Calu3 (cell line): ENCODE results near the gene CYP1A2. TPM values are rescaled to one million over a fixed set of nuclear protein-coding genes. Genes with fewer than 3 reads are reported as not detected.
"Not testable (repeated sequence)": the region's sequence is repeated elsewhere in the genome, so short reads cannot be mapped to it uniquely, and the experiment has no call there.

Source experiments
- BruUV-seq: library from RNA; stranded (reverse); fragments of 400-500 nt; replicated peaks from 2 replicates; lab custom pipeline; 2021; lab: Mats Ljungman, UMichigan
- CTCF ChIA-PET: fragments of 300-600 bp; sonication (Branson Sonifier 250); formaldehyde crosslinking; loops from one replicate; lab custom pipeline; 2022; ENCODE audit warnings: antibody characterized with exemption; lab: Charles Lee
- DNase-seq: peaks from one replicate; pipeline ENCODE4 v3.0.0; 2022
- H3K27ac Mint-ChIP-seq: one replicate; pipeline ENCODE4 v1.8.0; 2022; ENCODE audit warnings: mixed read lengths; ENCODE audit not compliant: unreplicated experiment
- H3K27me3 Mint-ChIP-seq: one replicate; pipeline ENCODE4 v1.8.0; 2022; ENCODE audit warnings: mixed read lengths; ENCODE audit not compliant: unreplicated experiment
- H3K36me3 Mint-ChIP-seq: one replicate; pipeline ENCODE4 v1.8.0; 2022; ENCODE audit warnings: mild to moderate bottlenecking, moderate library complexity, mixed read lengths; ENCODE audit not compliant: insufficient read depth, unreplicated experiment
- H3K4me1 Mint-ChIP-seq: one replicate; pipeline ENCODE4 v1.8.0; 2022; ENCODE audit warnings: mild to moderate bottlenecking, low read depth, mixed read lengths; ENCODE audit not compliant: unreplicated experiment
- H3K4me3 Mint-ChIP-seq: one replicate; pipeline ENCODE4 v1.8.0; 2022; ENCODE audit warnings: mild to moderate bottlenecking, low read depth, moderate library complexity, mixed read lengths; ENCODE audit not compliant: unreplicated experiment
- H3K9me3 Mint-ChIP-seq: one replicate; pipeline ENCODE4 v1.8.0; 2022; ENCODE audit warnings: low read depth, mixed read lengths; ENCODE audit not compliant: unreplicated experiment
- intact Hi-C: fragments of 100-400 bp; cut with micrococcal nuclease; formaldehyde crosslinking; loops from one replicate; pipeline ENCODE4 v1.10.0; 2022; ENCODE audit not compliant: unreplicated experiment
- total RNA-seq: library from RNA; stranded (reverse); gene quantifications from 2 replicates; pipeline ENCODE4 v1.2.3, GENCODE V29; 2022
- TF ChIP-seq, protein P1 (sequence below): fragments of 200-600 bp; IDR thresholded peaks from one replicate; pipeline ENCODE4 v1.8.0; 2022; ENCODE audit warnings: antibody characterized with exemption; ENCODE audit not compliant: unreplicated experiment

The CYP1A2 gene
- total RNA-seq, 1 experiment from 2014 or later: not detected

- TF ChIP-seq, protein P1, sequence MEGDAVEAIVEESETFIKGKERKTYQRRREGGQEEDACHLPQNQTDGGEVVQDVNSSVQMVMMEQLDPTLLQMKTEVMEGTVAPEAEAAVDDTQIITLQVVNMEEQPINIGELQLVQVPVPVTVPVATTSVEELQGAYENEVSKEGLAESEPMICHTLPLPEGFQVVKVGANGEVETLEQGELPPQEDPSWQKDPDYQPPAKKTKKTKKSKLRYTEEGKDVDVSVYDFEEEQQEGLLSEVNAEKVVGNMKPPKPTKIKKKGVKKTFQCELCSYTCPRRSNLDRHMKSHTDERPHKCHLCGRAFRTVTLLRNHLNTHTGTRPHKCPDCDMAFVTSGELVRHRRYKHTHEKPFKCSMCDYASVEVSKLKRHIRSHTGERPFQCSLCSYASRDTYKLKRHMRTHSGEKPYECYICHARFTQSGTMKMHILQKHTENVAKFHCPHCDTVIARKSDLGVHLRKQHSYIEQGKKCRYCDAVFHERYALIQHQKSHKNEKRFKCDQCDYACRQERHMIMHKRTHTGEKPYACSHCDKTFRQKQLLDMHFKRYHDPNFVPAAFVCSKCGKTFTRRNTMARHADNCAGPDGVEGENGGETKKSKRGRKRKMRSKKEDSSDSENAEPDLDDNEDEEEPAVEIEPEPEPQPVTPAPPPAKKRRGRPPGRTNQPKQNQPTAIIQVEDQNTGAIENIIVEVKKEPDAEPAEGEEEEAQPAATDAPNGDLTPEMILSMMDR: no peak
- Mint-ChIP-seq H3K4me3 (no peak overlapping the region), H3K9me3 (no peaks in the 10 kb centered on the region), H3K36me3 (no peaks in the 10 kb centered on the region), H3K27me3 (peaks cover 27% of the 10 kb centered on the region), H3K27ac (no peak overlapping the region), H3K4me1 (peaks cover 21% of the 10 kb centered on the region)
- intact Hi-C loops: no loop called here
- BruUV-seq: no TSS peak
- no peak for DNase-seq
- CTCF ChIA-PET: interaction anchor here (0.6 kb wide), 1 partner anchor 146 kb away, joined by 7 read pairs; no protein-coding TSS in a partner anchor
Observed at GRCh38 chr15:74732846-74733245, 15.8 kb upstream of the CYP1A2 start.

DNA sequence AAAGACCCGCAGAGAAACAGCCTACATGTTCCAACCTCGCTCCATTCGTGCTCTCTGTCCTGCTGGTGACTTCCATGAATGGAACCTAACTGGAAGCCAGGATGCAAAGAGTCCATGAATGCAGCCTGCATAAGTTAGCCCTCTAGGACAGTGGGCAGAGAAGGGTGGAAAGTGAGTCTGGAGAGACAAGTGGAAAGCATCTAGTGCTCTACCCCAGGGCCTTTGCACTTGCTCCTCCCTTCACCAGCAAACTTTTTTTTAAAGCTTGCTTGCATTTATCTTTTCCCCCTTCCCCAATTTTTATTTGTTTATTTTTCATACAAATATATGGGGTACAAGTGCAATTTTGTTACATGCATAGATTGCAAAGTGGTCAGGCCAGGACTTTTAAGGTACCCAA, 15.4 kb upstream of the CYP1A2 start:
- no TSS peak for BruUV-seq
- CTCF ChIA-PET: interaction anchor here (0.6 kb wide), 1 partner anchor 146 kb away, joined by 7 read pairs; no protein-coding TSS in a partner anchor
- Mint-ChIP-seq H3K9me3 (no peaks in the 10 kb centered on the region), H3K4me3 (no peak overlapping the region), H3K36me3 (no peaks in the 10 kb centered on the region), H3K4me1 (peaks cover 21% of the 10 kb centered on the region), H3K27ac (no peak overlapping the region), H3K27me3 (peaks cover 29% of the 10 kb centered on the region)
- intact Hi-C loops: no loop called here
- TF ChIP-seq, protein P1: no peak
- DNase-seq: no peak

GRCh38 chr15:74735305-74735704, 13.3 kb upstream of the CYP1A2 start:
- H3K27me3 Mint-ChIP-seq: peaks cover 34% of the 10 kb centered on the region
- H3K9me3 Mint-ChIP-seq: no peaks in the 10 kb centered on the region
- H3K27ac Mint-ChIP-seq: no peak overlapping the region
- H3K4me3 Mint-ChIP-seq: no peak overlapping the region
- TF ChIP-seq, protein P1: no peak
- intact Hi-C loops: no loop called here
- CTCF ChIA-PET: no interaction called here
- no peak for DNase-seq
- peaks cover 13% of the 10 kb centered on the region for H3K4me1 Mint-ChIP-seq
- BruUV-seq: no TSS peak
- H3K36me3 Mint-ChIP-seq: no peaks in the 10 kb centered on the region

DNA sequence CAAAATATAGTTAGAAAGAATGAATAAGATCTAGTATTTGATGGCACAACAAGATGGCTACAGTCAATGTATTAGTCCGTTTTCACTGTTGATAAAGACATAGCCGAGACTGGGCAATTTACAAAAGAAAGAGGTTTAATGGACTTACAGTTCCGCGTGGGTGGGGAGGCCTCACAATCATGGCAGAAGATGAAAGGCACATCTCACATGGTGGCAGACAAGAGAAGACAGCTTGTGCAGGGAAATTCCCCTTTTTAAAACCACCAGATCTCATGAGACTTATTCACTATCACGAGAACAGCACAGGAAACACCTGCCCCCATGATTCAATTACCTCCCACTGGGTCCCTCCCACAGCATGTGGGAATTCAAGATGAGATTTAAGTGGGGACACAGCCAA, 10.4 kb upstream of the CYP1A2 start:
- BruUV-seq, H3K9me3 Mint-ChIP-seq, H3K36me3 Mint-ChIP-seq, H3K4me3 Mint-ChIP-seq, DNase-seq, intact Hi-C loops, H3K4me1 Mint-ChIP-seq, H3K27ac Mint-ChIP-seq: not testable (repeated sequence)
- peaks cover 55% of the 10 kb centered on the region for H3K27me3 Mint-ChIP-seq
- CTCF ChIA-PET: interaction anchor here (0.7 kb wide), 1 partner anchor 475 kb away, joined by 5 read pairs; no protein-coding TSS in a partner anchor

DNA sequence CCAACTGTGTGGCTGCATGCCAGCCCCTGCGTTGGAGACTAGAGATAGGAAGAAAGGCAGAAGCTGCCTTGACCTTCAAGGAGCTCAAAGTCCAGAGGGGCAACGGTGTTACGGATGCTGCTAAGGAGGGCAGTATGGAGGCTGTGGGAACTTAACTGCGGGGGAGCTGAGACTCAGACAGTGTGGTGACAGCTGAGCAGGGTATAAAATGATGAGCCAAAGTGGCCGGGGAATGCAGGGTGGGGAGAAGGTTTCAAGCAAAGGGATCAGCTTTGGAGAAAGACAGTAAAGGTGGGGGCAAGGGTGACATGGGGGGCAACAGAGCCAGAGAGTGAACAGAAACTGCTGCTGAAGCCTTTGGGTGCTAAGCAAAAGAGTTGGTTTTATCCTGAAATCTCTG, 6.2 kb upstream of the CYP1A2 start:
- intact Hi-C loops: no loop called here
- no TSS peak for BruUV-seq
- Mint-ChIP-seq H3K36me3 (no peaks in the 10 kb centered on the region), H3K9me3 (peaks cover 6% of the 10 kb centered on the region), H3K27me3 (peaks cover 32% of the 10 kb centered on the region), H3K4me1 (no peaks in the 10 kb centered on the region), H3K27ac (no peak overlapping the region), H3K4me3 (no peak overlapping the region)
- TF ChIP-seq, protein P1: no peak
- CTCF ChIA-PET: interaction anchor here (0.7 kb wide), 1 partner anchor 200 kb away, joined by 6 read pairs; no protein-coding TSS in a partner anchor
- no peak for DNase-seq
